HG03135 (cell line): ENCODE results near the gene PLIN1.

Source experiments
- ATAC-seq: cut with Tn5 transposase; IDR thresholded peaks from one replicate; pipeline ENCODE4 v1.9.1; 2021; ENCODE audit warnings: mild to moderate bottlenecking, moderate library complexity; ENCODE audit not compliant: unreplicated experiment

The PLIN1 gene

DNA sequence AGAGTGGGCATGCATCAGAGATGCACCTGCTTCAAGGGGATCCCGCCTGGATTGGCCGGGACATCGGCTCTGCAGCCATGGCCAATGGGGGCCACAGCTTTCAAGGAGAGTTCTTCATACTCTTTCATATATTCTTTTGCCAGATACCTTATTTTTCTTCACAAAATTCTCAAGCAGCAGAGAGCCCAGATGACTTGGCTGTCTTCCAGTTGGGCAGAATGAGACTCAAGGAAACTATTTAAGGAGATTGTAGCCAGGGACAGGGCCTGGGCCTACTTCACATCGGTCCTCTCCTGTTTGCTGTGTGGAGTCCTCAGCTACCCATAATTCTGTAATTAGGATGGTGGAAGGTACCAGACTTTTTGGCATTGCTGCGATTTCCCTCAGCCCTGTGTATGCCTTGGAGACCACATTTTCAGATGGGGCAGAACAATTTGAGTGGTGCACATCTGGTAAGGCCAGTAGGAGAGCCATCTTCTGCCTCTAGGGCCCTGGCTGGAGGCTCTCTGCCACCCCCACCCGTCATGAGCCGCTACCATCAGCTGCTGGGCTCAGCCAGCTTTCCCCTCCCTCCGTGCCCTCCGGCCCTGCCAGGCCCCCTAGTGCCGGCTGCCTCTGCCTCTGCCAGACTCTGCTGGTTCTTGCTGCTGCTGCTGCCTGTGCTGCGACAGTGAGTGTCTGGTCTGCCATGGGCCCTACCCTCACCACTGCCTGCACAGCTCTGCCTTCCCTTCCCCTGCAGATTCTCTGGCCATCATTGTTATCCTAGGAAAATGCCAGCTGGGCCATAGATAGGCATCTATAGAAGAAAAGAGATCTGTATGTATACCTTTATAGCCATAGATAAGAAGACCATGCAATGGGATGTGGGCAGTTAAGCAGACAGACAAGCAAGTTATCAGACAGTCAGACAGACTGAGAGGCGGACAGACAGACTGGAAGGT lies 6.7 kb downstream of the PLIN1 start:
- no peak for ATAC-seq

DNA sequence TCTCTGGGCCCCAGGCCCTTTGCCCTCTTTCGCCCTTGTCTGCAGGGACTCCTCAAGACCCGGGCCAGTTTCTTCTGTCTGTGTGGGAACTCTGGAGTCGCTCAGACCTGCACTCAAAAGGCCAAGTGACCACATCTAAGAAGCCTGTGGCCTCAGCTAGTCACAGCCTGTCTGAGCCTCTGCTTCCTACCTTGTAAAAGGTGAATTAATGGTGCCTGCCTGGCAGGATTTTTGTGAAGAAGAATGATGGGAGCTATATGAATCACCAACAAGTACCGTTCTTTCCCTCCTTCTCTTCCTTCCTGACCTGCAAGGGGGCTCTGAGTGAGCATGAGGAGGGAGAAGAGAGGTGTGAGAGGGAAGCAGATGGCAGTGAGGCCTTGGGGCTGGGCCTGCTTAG lies 7.5 kb downstream of the PLIN1 start:
- no peak for ATAC-seq

DNA sequence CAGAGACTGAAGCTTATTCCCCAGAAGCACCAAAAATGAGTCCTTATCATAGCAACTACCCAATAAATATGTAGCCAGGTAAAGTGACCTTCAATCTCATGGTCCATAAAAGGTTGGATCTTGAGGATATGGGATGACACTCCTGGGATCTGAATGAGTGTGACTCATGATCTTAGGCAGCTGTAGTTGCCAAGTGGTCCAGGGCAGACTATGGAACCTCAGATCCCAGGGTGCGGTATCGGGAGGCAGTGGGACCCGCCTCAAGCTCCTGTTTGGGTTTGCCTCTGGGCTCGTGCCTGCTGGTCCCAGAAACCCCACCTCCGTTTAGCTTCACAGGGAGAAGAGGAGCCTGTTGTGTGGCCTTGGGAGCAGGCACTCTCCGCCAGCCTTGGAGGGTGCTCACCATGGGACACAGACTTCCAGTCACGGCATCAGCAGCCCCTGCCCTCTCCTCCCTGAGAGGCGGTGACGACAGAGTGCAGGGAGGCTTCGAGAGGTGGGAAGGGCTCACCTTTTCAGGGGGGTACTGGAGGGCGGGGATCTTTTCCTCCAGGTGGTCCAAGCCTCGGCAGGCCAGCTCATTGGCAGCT lies 8.1 kb downstream of the PLIN1 start:
- no peak for ATAC-seq

DNA sequence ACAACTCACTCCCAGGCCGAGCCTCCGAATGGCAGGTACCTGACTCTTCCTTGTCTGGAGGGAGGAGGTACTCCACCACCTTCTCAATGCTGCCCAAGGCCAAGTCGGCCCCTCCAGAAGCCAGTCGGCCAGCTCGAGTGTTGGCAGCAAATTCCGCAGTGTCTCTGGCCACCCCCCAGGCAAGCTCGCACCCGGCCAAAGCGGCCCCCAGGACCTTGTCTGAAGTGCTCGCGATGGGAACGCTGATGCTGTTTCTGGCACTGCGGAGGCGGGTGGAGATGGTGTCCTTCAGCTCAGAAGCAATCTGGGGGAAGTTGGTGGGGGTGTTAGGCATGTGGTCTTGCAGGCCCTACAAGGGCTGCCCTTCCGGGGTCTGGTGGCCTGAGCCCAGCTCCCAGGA lies 9.2 kb downstream of the PLIN1 start:
- no peak for ATAC-seq

DNA sequence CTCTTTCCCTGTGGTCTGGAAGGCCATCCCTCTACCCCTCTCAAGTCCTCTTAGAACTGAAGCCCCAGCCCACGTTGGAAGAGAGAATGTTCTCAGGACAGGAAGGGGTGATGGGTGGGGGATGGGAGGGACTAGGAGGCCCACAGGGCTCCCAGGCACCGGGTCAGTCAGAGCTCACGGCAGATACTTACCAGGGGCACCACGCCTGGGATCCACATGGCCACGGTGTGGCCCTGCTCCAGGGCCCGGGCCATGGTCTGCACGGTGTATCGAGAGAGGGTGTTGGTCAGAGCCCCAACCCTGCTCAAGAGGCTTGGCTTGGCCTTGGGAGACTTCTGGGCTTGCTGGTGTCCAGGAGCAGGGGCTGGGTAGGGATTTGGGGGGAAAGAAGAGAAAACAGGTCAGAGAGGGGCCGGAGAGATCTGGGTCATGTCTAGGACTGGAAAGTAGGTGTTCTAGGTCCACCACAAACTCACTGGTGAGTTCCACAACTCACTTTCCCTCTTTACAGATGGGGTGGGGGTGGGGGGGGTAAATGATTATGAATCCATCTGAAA lies 9.8 kb downstream of the PLIN1 start:
- no peak for ATAC-seq

DNA sequence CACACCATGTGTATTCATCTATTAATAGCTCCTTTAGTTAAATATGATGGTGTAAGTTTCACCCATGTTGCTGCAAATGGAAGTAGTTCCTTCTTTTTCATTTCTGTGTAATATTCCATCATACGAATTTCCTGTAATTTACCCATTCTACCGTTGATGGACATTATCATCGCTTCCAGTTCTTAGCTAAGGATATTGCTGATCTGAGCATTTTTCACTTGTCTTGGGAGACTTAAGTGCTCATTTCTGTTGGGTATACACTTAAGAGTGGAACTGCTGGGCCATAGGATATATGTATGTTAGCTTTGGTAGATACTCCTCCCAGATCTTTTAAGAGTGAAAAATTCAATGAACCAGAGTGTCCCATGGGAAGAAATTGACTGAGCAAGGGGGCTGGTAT lies 11.0 kb downstream of the PLIN1 start:
- no peak for ATAC-seq

DNA sequence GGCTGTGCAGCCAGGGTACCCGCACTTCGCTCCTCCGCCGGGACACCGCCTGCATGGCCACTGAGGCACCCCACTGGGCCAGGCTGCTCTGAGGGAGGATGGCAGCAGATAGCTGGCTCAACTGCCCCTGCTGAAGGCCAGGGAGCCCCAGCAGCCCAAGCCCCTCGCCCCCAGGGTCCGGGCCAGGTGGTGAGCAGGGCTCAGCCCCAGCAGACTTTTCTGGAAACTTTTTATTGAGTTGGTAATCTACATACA lies 11.5 kb downstream of the PLIN1 start:
- ATAC-seq, result no peak

DNA sequence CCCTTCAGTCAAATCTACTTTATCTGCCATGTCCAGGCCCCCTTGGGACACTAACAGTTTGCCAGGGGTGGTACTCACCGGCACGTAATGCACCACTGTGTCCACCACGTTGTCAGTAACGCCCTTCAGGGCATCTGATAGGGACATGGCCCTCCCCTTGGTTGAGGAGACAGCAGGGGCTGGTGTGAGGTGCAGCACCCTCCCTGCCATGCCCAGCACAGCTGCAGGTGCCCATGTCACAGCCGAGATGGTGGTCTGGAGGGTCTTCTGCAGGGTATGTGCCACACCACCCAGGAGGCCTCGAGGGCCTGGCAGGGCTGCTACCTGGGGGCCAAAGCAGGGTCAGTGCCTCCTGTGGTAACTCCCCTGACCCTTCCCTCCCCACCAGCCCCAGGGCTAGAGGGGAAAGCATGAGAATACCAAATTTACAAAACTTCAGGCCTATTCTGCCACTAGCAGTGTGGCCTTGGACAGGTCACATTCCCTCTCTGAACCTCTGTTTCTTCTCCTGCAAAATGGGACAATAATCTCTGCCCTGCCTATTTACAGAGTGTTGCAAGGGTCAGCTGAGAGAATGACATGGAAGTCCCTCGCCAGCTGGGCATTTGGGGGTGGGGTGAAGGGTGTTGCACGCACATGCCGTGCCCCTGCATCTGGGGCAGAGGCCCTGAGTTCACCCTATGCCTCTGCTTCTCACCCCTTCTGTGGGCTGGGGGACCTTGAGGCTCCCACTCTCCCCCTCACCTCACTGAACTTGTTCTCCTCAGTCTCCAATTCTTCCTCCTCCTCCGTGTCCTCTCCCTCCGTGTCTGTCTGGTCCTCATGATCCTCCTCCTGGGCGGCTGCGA lies 12.1 kb downstream of the PLIN1 start:
- ATAC-seq, result no peak

DNA sequence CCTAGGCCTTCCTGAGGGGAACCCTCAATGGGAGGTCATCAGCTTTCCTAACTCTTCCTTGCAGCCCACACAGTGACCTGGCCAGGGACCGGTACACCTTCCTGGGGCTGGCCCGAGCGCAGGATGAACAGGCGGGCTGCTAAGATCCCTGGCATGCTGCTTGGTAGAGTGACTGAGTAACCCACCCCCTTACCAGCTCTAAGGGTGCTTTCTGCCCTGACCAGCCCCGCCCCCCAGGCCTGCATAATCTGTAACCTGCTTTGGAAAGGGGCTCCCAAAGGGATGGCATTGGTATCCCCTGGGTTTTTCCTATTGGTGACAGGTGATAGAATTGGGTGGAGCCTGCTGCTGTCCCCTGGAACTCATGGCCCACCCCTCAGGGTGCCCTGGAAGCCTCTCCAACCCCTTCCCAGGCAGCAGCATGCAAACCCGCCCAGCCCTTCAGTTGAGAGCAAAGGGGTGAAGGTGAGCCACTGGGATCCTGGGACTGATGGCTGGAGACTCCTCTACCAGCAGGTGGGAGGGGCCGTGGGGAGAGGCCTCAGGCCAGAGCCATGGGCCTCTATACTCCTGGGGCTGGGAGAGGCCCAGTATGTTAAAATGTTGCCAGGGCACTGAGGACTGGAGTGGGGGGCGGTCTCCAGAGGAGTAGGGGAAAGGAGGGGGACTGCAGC lies 12.8 kb downstream of the PLIN1 start:
- ATAC-seq, result no peak

DNA sequence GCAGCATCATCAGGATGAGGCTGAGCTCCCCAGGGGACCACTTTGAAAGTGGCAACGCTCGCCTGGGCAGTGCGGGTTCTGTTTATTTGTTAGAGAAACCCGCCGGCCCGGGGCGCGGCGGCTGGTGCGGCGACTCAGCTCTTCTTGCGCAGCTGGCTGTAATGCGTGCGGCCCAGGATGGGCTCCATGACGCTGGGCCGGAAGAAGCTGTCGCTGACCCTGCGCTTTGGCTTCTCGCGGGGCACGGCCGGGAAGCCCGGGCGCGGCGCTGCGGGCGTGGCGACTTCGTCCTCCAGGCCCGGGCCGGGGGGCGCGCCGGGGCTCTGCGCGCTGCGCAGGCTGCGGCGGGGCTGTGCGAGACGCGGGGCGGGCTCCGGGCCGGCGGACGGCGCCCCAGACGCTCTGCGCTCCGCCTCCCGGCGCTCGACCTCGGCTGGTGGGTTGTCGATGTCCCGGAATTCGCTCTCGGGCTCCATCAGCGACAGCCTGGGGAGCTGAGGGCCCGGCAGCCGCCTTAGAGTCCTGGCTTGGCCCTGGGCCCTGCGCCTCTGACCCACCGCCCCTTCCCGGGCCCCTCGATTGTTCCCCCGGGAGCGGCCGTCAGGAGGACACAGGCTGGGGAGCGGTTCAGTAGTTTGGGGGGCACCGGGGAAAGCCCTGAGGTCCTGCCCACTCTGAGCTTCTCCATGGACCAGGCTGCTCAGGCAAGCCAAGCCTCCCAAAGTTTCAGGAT lies 13.6 kb downstream of the PLIN1 start:
- ATAC-seq, result no peak

DNA sequence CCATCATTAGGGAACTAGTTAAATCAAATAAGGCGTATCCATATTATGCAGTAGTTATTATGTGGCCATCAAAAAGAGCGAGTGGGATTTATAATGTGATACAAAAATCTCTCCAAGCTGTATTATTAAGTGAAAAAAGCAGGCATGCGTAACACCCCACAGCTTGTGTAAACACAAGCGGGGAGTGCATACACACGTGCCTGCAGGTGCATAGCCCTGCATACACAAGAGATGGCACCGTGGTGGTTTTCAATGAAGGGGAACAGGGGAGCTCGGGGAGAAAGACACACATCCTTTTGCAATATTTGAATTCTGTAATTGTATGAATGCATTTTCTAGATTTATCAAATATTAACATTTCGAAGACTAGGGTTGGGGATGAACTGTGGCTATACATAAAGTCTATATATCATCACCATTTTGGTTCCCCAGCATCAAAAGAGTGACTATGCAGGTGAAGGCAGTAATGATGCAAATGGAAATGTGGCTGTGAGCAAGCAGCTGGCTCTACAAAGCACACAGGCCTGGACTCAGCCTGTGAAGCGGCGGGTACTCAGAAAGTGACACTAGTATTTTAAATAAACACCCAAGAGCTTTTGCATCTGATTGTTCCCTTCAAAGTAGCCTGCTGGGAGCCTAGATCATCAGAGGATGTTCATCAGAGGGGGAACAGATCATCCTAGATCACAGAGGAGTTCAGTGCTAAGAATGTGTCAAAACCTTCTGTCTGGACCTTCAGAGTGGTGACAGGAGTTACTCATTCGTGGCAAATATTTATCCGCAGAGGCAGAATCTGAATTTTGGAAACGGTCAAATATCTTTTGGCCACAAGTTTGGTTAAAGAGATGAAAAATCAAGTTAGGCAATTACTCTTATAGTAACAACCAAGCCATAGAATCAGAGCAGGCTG lies 14.5 kb downstream of the PLIN1 start:
- ATAC-seq, result no peak

DNA sequence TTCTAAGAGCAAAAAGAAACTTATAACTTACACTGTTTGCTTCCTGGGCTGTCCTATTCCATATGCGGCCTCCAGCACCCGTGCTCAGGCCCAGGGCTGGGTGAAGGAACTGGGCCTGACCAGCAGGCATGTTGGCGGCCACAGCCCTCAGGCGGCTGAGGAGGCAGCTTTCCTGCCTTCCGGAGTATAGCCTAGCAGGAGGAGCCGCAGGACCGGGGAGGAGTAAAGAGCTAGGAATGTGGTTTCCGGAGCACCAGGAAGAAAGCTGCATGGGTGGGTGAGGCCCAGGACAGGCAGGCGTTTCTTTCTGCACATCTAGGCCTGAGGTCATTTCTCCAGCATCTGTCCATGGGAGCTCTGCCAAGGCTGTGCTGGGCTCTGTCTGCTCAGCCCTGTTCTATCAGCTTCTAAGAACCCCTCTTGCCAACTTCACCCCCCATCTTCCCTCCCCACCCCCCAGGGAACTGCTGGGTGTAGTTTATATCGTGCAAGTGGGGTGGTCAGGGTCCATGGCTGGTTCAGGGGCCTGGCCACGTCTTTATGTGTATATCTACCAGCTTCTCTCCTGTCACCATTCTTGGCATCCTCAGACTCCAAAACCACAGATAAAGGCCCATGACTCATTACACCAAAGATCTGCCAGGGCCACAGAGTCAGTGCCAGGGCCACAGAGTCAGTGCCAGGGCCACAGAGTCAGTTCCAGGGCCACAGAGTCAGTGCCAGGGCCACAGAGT lies 16.1 kb downstream of the PLIN1 start:
- no peak for ATAC-seq

DNA sequence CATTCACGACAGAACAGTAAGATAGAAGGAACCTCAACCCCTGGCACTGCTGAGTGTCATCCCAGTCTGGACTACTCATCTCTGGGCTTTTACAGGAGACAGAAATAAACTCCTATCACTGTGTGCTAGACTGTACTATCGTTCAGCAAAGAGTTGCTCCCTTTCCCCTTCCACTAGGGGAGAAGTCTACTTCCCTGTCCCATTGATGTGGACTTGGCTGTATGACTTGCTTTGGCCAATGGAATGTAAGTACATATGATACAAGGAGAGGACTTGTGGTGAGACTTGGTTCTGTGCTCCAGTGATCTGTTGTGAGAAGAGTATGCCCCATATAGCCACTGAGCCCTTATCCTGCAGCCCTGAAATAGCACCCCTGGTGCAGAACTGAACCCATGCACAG lies 18.6 kb downstream of the PLIN1 start:
- no peak for ATAC-seq

DNA sequence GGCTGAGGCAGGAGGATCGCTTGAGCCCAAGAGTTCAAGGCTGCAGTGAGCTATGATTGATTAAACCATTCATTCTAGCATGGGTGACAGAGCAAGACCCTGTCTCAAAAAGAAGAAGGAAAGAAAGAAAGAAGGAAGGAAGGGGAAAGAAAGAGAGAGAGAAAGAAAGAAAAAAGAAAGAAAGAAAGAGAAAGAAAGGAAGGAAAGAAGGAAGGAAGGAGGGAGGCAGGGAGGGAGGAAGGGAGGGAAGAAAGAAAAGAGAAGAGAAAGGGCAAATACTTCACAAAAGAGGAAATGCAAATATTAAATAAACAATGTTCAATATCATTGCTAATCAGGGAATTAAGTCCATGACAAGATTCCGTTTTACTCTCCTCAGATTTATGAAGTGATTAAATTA lies 19.9 kb downstream of the PLIN1 start:
- no peak for ATAC-seq

DNA sequence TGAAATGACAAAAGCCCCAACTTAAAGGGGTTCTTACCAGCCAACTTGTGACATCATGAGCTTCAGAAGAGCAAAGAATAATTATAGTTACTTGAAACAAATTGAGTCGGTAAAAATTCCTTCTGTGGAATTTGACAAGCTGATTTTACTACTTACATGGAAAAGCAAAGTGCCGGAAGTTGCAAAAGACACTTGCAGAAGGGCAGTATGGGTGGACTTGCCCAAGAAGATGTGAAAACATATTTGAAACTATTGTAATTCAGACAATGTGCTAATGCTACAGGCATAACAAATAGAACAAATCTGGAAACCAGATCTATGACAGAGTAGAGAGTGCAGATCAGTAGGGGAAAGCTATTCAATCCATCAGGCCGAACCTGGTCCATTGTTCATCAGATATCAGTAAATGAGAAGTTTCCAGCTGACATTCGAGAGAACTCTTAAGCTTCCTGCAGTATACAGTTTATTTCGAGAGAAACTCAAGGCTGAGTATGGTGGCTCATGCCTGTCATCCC lies 21.4 kb downstream of the PLIN1 start:
- no peak for ATAC-seq

DNA sequence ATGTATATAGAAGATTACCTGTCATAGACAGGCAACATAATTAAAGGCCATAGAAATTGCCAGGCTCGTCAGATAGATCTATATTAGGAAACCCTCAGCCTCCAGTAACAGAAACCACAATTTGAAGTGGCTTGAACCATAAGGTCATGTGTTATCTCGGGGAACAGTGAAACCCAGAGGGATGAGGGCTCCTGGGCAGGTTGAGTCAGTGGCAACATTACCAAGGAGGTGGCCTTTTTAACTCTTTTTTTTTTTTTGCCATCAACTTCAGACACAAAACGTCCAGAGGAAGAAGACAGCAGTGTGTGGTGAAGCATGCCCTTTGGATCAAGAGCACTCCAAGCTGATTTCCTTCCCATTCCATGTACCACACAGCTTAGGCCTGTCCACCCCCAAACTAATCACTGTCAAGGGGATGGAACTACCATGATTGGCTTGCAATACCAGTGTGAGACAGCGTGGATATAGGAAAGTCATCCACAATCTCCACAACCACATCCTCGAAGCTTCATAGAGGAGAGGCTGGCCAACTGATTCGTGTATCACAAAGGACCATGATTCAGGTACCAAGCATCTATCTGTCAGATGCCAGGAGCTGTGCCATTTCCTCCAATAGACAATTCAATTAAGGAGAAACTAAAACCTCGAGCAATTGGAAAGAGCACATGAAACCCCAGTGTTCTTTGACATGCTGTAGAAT lies 22.9 kb downstream of the PLIN1 start:
- ATAC-seq, result no peak

DNA sequence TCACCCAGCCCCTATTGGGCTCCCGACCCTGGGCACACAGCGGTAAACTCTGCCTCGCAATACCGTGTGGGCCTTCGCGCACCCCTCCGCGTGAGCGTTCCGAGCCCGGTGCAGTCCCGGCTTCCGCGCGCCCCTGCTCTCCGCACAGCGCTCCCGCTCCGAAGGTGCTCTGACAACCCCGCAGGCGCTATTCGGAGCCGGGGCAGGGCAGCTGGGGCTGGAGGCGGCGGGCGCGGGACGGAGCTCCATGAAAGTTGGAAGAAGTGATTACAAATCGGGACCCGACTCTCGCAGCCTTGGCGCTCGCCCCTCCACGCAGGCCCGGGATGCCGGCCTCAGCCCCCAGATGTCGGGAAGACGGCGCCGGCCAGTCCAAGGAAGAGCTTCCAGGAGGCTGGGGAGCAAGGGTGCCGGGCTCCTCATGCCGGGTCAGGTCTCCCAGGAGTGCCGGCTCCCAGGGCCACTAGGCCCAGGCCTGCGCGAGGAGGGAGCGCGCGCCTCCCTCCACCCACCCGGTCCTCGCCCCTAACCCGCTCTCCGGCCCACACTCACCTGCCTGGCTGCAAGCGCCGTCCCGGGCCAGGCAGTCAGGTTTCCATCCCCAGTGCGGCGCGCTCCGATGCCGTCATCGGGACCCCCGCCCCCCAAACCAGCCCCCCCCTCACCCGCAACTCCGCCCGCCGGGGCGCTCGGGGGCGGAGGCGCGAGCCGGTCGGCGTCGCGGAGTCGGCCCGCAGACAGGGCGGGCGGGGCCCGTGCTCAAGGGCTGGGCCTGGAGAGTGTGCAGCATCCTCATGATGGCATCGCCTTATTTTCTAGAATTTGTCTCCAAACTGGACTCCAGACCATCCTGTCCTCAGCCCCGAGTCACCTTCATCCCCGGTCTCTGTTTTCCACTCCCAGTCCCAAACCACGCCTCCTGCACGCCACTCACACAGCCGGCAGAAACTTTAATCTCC lies 24.0 kb downstream of the PLIN1 start, which contains the start of gene KIF7:
KIF7 (minus strand) TSS at position 621 of the 959 bp plus-strand sequence. CDS start 2,537 bp downstream, outside the sequence.
- no peak for ATAC-seq
